ENCODE data around the gene GLRA3. TPM values are rescaled to one million over a fixed set of nuclear protein-coding genes. Genes with fewer than 3 reads are reported as not detected.
"Not testable (repeated sequence)": the region's sequence is repeated elsewhere in the genome, so short reads cannot be mapped to it uniquely, and the experiment has no call there.

The GLRA3 gene
- not detected for polyA plus RNA-seq

DNA sequence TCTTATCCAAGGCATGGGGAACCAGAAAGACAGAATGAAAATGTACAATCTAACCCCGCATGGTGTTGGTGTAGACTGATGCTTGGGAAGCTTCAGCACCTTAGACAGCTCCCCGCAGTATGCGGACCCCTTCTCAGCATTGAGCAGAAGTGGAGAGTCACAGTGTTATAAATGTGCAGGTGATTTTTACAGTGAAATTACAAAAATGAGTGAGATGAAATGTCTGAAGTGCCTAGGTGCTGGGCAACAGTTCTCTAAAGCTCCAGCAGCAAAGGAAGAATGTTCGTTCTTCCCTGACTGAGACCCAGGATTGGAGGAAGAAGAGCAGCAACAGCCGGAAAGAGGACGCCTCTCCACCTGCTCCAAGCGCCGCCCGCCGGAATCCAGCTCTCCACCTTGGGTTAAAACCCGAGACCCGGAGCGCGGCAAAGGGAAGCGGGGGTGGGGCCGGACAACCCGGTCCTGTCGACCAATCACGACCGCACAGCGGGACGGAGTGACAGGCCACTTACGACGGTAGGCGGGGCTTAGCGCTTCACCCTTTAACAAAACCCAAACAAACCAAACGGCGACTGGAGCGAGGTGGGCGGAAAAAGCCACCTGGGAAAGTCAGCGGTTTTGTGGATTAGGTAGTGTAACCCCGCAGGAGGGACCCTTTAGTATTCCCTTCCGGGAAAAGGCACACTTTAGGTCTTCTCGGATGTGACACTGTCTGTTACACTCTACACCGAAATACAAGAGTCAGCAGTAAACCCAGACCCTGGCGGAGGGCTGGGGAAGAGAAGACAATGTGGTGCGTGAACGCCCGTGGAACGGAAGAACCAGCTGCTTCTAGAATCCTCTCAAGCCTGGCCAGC, at the start of gene GLRA3:
GLRA3 (minus strand) TSS at position 403 of the 857 bp plus-strand sequence. CDS start 436 bp downstream, outside the sequence.
- H3K4me1 ChIP-seq (ENCODE audit: control insufficient read depth in 2 of 2, insufficient read depth in 2 of 2, low read length in 1 of 2): peaks cover 0 to 3% of the 10 kb centered on the region in 2 donors
- H3K27ac ChIP-seq (ENCODE audit: low read depth in 2 of 2, low read length in 1 of 2): no peak within 1 kb of the TSS
- WGBS, 2 donors: 4 to 5% methylated on average over 40 of the region's 40 CpGs
- peaks cover 0 to 3% of the 10 kb centered on the region in 2 donors for H3K9me3 ChIP-seq (ENCODE audit: control insufficient read depth in 2 of 2, insufficient read depth in 1 of 2, low read depth in 1 of 2, low read length in 1 of 2)
- H3K36me3 ChIP-seq (ENCODE audit: control insufficient read depth in 2 of 2, insufficient read depth in 2 of 2, low read length in 1 of 2): no peaks in the 10 kb centered on the region
- H3K27me3 ChIP-seq (ENCODE audit: control insufficient read depth in 1 of 2, insufficient read depth in 2 of 2, low read length in 2 of 2): no peaks in the 10 kb centered on the region
- peak within 1 kb of the TSS in 1 of 2 donors; percentile 17 for H3K4me3 ChIP-seq (ENCODE audit: low read depth in 1 of 2, low read length in 2 of 2)

DNA sequence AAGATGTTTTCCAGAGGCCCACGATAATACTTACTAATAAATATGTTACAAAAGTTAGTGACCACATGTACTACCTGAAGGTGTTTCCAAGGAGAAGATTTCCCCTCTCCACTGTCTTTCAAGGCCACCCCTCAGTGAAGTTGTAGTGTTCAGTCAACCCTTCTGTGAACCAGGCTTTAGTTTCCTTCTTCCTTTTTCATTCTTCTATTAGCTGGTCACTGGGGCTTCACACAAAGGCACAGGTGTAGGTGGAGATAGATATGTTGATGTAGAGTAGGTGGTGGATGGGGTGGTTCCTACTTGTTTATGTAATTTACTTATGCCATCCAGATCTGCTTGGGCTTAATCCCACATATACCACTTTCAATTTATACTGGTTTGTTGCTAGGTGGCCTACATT, 45.9 kb upstream of the GLRA3 start:
- Histone ChIP-seq H3K27me3 (ENCODE audit: control insufficient read depth in 1 of 2, insufficient read depth in 2 of 2, low read length in 2 of 2) (no peaks in the 10 kb centered on the region), H3K4me3 (ENCODE audit: low read depth in 1 of 2, low read length in 2 of 2) (no peak overlapping the region), H3K27ac (ENCODE audit: low read depth in 2 of 2, low read length in 1 of 2) (no peak overlapping the region), H3K9me3 (ENCODE audit: control insufficient read depth in 2 of 2, insufficient read depth in 1 of 2, low read depth in 1 of 2, low read length in 1 of 2) (no peaks in the 10 kb centered on the region), H3K36me3 (ENCODE audit: control insufficient read depth in 2 of 2, insufficient read depth in 2 of 2, low read length in 1 of 2) (no peaks in the 10 kb centered on the region), H3K4me1 (ENCODE audit: control insufficient read depth in 2 of 2, insufficient read depth in 2 of 2, low read length in 1 of 2) (no peaks in the 10 kb centered on the region)
- WGBS, 2 donors: 52 to 57% methylated on average over 1 of the region's 1 CpG

- Histone ChIP-seq H3K4me3 (ENCODE audit: low read depth in 1 of 2, low read length in 2 of 2) (no peak overlapping the region), H3K36me3 (ENCODE audit: control insufficient read depth in 2 of 2, insufficient read depth in 2 of 2, low read length in 1 of 2) (no peaks in the 10 kb centered on the region), H3K9me3 (ENCODE audit: control insufficient read depth in 2 of 2, insufficient read depth in 1 of 2, low read depth in 1 of 2, low read length in 1 of 2) (no peaks in the 10 kb centered on the region), H3K27ac (ENCODE audit: low read depth in 2 of 2, low read length in 1 of 2) (no peak overlapping the region), H3K4me1 (ENCODE audit: control insufficient read depth in 2 of 2, insufficient read depth in 2 of 2, low read length in 1 of 2) (no peaks in the 10 kb centered on the region), H3K27me3 (ENCODE audit: control insufficient read depth in 1 of 2, insufficient read depth in 2 of 2, low read length in 2 of 2) (no peaks in the 10 kb centered on the region)
- WGBS, 2 donors: 25 to 32% methylated on average over 1 of the region's 1 CpG
These were observed 44.9 kb upstream of the GLRA3 start for GRCh38 chr4:174873931-174874330.

- not testable (repeated sequence) for H3K36me3 ChIP-seq (ENCODE audit: control insufficient read depth in 2 of 2, insufficient read depth in 2 of 2, low read length in 1 of 2); H3K9me3 ChIP-seq (ENCODE audit: control insufficient read depth in 2 of 2, insufficient read depth in 1 of 2, low read depth in 1 of 2, low read length in 1 of 2); H3K27me3 ChIP-seq (ENCODE audit: control insufficient read depth in 1 of 2, insufficient read depth in 2 of 2, low read length in 2 of 2); H3K4me1 ChIP-seq (ENCODE audit: control insufficient read depth in 2 of 2, insufficient read depth in 2 of 2, low read length in 1 of 2); H3K4me3 ChIP-seq (ENCODE audit: low read depth in 1 of 2, low read length in 2 of 2); H3K27ac ChIP-seq (ENCODE audit: low read depth in 2 of 2, low read length in 1 of 2)
- 48 to 50% methylated on average over 3 of the region's 4 CpGs for WGBS, 2 donors
These were observed 44.1 kb upstream of the GLRA3 start for GRCh38 chr4:174873146-174873545.

DNA sequence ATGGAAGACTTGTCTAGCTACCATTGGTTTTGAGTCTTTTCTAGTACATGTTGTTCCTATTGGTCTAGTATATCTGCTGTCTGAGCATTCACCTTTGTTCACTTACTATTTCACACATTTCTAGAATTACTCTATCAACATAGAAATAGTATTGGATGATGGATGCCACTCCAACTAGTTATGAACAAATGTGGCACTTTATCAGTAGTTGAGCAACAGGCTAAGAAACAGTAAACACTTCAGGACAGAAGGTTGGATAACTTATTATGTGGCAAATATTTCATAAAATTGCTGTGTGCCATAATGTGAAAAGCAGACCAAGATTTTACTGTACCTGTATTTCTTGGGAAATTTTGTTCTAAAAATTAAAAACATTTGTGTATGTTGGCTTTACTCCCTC, 42.4 kb upstream of the GLRA3 start:
- Histone ChIP-seq H3K9me3 (ENCODE audit: control insufficient read depth in 2 of 2, insufficient read depth in 1 of 2, low read depth in 1 of 2, low read length in 1 of 2) (no peaks in the 10 kb centered on the region), H3K4me3 (ENCODE audit: low read depth in 1 of 2, low read length in 2 of 2) (no peak overlapping the region), H3K4me1 (ENCODE audit: control insufficient read depth in 2 of 2, insufficient read depth in 2 of 2, low read length in 1 of 2) (no peaks in the 10 kb centered on the region), H3K27me3 (ENCODE audit: control insufficient read depth in 1 of 2, insufficient read depth in 2 of 2, low read length in 2 of 2) (no peaks in the 10 kb centered on the region), H3K36me3 (ENCODE audit: control insufficient read depth in 2 of 2, insufficient read depth in 2 of 2, low read length in 1 of 2) (no peaks in the 10 kb centered on the region), H3K27ac (ENCODE audit: low read depth in 2 of 2, low read length in 1 of 2) (no peak overlapping the region)

DNA sequence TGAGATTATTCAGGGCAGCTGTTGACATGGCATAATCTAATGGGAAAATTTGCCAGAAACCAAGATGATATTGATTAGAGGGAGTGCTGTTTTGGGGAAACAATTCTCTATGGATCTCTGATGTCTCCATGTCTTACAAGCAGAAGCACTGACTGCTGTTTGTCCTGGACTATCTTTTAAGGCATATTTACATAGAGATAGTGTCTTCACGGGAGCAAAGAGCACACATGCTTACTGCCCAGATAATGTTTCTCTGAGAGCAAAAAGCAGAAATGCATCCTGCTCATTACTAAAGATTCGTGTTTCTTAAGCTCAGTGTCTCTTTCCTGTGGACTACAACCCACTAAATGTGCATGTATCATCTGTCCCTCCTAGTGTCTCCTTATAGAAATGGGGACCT, 41.3 kb upstream of the GLRA3 start:
- H3K36me3 ChIP-seq (ENCODE audit: control insufficient read depth in 2 of 2, insufficient read depth in 2 of 2, low read length in 1 of 2): no peaks in the 10 kb centered on the region
- no peak overlapping the region for H3K4me3 ChIP-seq (ENCODE audit: low read depth in 1 of 2, low read length in 2 of 2)
- H3K27me3 ChIP-seq (ENCODE audit: control insufficient read depth in 1 of 2, insufficient read depth in 2 of 2, low read length in 2 of 2): no peaks in the 10 kb centered on the region
- H3K4me1 ChIP-seq (ENCODE audit: control insufficient read depth in 2 of 2, insufficient read depth in 2 of 2, low read length in 1 of 2): no peaks in the 10 kb centered on the region
- WGBS, 2 donors: 24 to 30% methylated on average over 2 of the region's 2 CpGs
- H3K27ac ChIP-seq (ENCODE audit: low read depth in 2 of 2, low read length in 1 of 2): no peak overlapping the region
- H3K9me3 ChIP-seq (ENCODE audit: control insufficient read depth in 2 of 2, insufficient read depth in 1 of 2, low read depth in 1 of 2, low read length in 1 of 2): no peaks in the 10 kb centered on the region

DNA sequence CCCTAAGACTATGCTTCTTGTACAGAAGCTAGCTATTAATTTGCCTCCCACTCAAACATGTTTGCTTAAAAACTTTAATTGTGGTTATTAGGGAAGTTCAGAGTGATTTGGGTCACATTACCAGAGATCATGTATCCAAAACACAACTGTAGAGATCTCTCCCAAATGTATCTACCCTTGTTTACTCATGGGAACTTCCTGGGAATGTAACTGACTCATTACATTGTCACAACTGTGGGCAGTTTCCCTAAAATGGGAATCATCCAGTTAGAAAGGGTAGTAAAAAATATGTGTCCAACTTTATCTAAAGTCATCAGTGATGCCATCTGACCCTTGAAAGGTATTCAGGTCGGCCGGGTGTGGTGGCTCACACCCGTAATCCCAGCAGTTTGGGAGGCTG, 40.3 kb upstream of the GLRA3 start:
- no peaks in the 10 kb centered on the region for H3K9me3 ChIP-seq (ENCODE audit: control insufficient read depth in 2 of 2, insufficient read depth in 1 of 2, low read depth in 1 of 2, low read length in 1 of 2)
- H3K4me1 ChIP-seq (ENCODE audit: control insufficient read depth in 2 of 2, insufficient read depth in 2 of 2, low read length in 1 of 2): no peaks in the 10 kb centered on the region
- no peaks in the 10 kb centered on the region for H3K36me3 ChIP-seq (ENCODE audit: control insufficient read depth in 2 of 2, insufficient read depth in 2 of 2, low read length in 1 of 2)
- 54 to 73% methylated on average over 3 of the region's 3 CpGs for WGBS, 2 donors
- no peak overlapping the region for H3K4me3 ChIP-seq (ENCODE audit: low read depth in 1 of 2, low read length in 2 of 2)
- no peaks in the 10 kb centered on the region for H3K27me3 ChIP-seq (ENCODE audit: control insufficient read depth in 1 of 2, insufficient read depth in 2 of 2, low read length in 2 of 2)
- no peak overlapping the region for H3K27ac ChIP-seq (ENCODE audit: low read depth in 2 of 2, low read length in 1 of 2)

DNA sequence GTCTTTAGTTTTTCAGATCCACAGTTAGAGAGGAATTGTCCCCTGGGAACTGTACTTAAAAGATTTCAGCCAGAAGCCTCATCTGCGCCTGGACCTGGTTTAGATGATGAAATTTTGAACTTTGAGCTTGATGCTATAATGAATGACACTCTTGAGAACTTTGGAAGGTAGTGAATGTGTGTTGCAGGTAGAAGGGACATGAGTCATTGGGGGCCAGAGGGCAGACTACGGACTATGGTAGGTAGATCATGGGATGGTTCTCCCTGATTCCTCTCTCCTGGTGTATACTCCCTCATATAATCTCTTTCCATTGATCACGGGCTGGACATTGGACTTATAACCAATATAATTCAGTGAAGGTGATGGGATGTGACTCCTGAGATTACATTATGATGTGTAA, 38.9 kb upstream of the GLRA3 start:
- 70 to 77% methylated on average over 3 of the region's 3 CpGs for WGBS, 2 donors
- H3K36me3 ChIP-seq (ENCODE audit: control insufficient read depth in 2 of 2, insufficient read depth in 2 of 2, low read length in 1 of 2): no peaks in the 10 kb centered on the region
- H3K27me3 ChIP-seq (ENCODE audit: control insufficient read depth in 1 of 2, insufficient read depth in 2 of 2, low read length in 2 of 2): no peaks in the 10 kb centered on the region
- no peaks in the 10 kb centered on the region for H3K4me1 ChIP-seq (ENCODE audit: control insufficient read depth in 2 of 2, insufficient read depth in 2 of 2, low read length in 1 of 2)
- no peak overlapping the region for H3K27ac ChIP-seq (ENCODE audit: low read depth in 2 of 2, low read length in 1 of 2)
- H3K9me3 ChIP-seq (ENCODE audit: control insufficient read depth in 2 of 2, insufficient read depth in 1 of 2, low read depth in 1 of 2, low read length in 1 of 2): no peaks in the 10 kb centered on the region
- H3K4me3 ChIP-seq (ENCODE audit: low read depth in 1 of 2, low read length in 2 of 2): no peak overlapping the region

DNA sequence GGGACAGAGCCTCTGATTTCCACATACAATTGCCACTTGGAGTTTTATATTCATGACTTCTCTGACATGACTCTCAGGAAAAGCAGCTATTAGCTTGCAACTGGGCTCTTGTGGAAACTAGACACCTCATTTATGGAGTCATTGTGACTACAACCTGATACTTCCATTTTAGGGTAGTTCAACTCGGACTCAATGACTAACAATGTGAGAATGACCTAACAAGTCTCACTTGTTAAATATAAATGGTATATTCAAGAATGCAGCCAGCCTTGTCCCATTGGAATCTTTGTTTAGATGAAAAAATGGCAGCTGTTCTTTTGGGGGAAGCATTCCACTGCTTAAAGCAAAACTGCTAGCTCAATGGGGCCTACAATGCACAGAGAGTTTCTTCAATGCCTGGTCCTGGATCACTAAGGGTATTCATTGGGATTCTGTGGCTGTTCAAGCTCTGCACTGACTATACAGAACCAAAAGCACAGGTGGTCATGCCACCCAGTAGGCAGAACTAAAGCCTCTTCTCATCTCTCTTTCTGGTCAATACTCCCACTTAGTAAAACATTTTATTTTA, 36.5 kb upstream of the GLRA3 start:
- no peak overlapping the region for H3K27ac ChIP-seq (ENCODE audit: low read depth in 2 of 2, low read length in 1 of 2)
- H3K36me3 ChIP-seq (ENCODE audit: control insufficient read depth in 2 of 2, insufficient read depth in 2 of 2, low read length in 1 of 2): no peaks in the 10 kb centered on the region
- no peaks in the 10 kb centered on the region for H3K4me1 ChIP-seq (ENCODE audit: control insufficient read depth in 2 of 2, insufficient read depth in 2 of 2, low read length in 1 of 2)
- no peaks in the 10 kb centered on the region for H3K9me3 ChIP-seq (ENCODE audit: control insufficient read depth in 2 of 2, insufficient read depth in 1 of 2, low read depth in 1 of 2, low read length in 1 of 2)
- H3K4me3 ChIP-seq (ENCODE audit: low read depth in 1 of 2, low read length in 2 of 2): no peak overlapping the region
- H3K27me3 ChIP-seq (ENCODE audit: control insufficient read depth in 1 of 2, insufficient read depth in 2 of 2, low read length in 2 of 2): no peaks in the 10 kb centered on the region
- WGBS, 2 donors: 53 to 55% methylated on average over 1 of the region's 1 CpG

DNA sequence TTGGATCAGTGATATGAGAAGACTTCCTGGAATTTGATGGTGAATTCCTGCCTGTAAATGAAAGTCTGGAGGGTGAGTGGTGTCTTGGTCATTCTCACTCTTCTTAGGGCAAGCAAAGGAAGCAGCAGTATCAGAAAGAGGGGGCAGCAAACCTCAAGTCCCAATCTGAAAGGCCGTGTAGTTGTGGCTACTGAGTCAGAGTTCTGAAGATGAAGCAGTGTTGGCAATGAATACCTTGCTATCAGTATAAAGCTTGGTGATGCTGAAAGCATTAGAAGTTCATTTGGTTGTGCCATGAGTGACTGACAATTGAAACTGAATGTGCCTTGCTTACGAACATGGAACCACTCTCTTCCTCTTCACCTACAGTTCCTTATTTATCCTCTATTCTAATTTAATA, 35.0 kb upstream of the GLRA3 start:
- Histone ChIP-seq H3K36me3 (ENCODE audit: control insufficient read depth in 2 of 2, insufficient read depth in 2 of 2, low read length in 1 of 2) (no peaks in the 10 kb centered on the region), H3K27ac (ENCODE audit: low read depth in 2 of 2, low read length in 1 of 2) (no peak overlapping the region), H3K4me1 (ENCODE audit: control insufficient read depth in 2 of 2, insufficient read depth in 2 of 2, low read length in 1 of 2) (no peaks in the 10 kb centered on the region), H3K27me3 (ENCODE audit: control insufficient read depth in 1 of 2, insufficient read depth in 2 of 2, low read length in 2 of 2) (no peaks in the 10 kb centered on the region), H3K9me3 (ENCODE audit: control insufficient read depth in 2 of 2, insufficient read depth in 1 of 2, low read depth in 1 of 2, low read length in 1 of 2) (no peaks in the 10 kb centered on the region), H3K4me3 (ENCODE audit: low read depth in 1 of 2, low read length in 2 of 2) (no peak overlapping the region)
- 83 to 87% methylated on average over 2 of the region's 2 CpGs for WGBS, 2 donors

All from esophagus (tissue), 2 donors.